IMR-90 (cell line): Measurements from ENCODE around the gene KRTAP19-8. TPM values are rescaled to one million over a fixed set of nuclear protein-coding genes. Genes with fewer than 3 reads are reported as not detected.

Experiments used
- ATAC-seq: fragments of 200-7000 bp; cut with Tn5 transposase; 2 replicates; pipeline ENCODE4 v1.9.1; 2020; ENCODE audit warnings: low read depth, mild to moderate bottlenecking, moderate library complexity
- Bru-seq: library from RNA; stranded (reverse); fragments of 400-500 nt; gene quantifications from one replicate; lab custom pipeline; 2021; lab: Mats Ljungman, UMichigan
- BruChase-seq, 2 experiments: library from RNA; stranded (reverse); fragments of 400-500 nt; gene quantifications; one replicate each; lab custom pipeline; 2021; lab: Mats Ljungman, UMichigan
- BruUV-seq: library from RNA; stranded (reverse); fragments of 400-500 nt; replicated peaks from 2 replicates; lab custom pipeline; 2021; lab: Mats Ljungman, UMichigan
- CTCF ChIA-PET: fragments of 300-600 bp; formaldehyde crosslinking; extraction: SDS; loops from one replicate; lab custom pipeline; 2021; ENCODE audit warnings: antibody characterized with exemption; lab: Yijun Ruan, JAX
- POLR2A ChIA-PET: fragments of 300-600 bp; sonication (Branson Sonifier 250); formaldehyde crosslinking; loops from one replicate; lab custom pipeline; 2022; ENCODE audit warnings: antibody characterized with exemption; ENCODE audit not compliant: unreplicated experiment; lab: Charles Lee
- DNase-seq: peaks from one replicate; pipeline ENCODE4 v3.0.0; 2013
- H2AFZ ChIP-seq: replicated peaks from 2 replicates; pipeline ENCODE3; 2013; ENCODE audit warnings: low read length, mild to moderate bottlenecking; ENCODE audit not compliant: poor library complexity
- H2AK5ac ChIP-seq: 2 replicates; pipeline ENCODE4 v1.6.1; 2013; ENCODE audit warnings: low read depth, low read length, inconsistent platforms
- H2AK9ac ChIP-seq: replicated peaks from 2 replicates; pipeline ENCODE3; 2013; ENCODE audit warnings: mild to moderate bottlenecking, low read depth, low read length, moderate library complexity; ENCODE audit not compliant: poor library complexity
- H2BK120ac ChIP-seq: 2 replicates; pipeline ENCODE4 v1.6.1; 2013; ENCODE audit warnings: low read depth, low read length, inconsistent platforms
- H2BK15ac ChIP-seq: 3 replicates; pipeline ENCODE4 v1.6.1; 2013; ENCODE audit warnings: low read depth, low read length, inconsistent platforms
- H2BK20ac ChIP-seq: 2 replicates; pipeline ENCODE4 v1.6.1; 2013; ENCODE audit warnings: low read depth, mild to moderate bottlenecking, inconsistent platforms, low read length, moderate library complexity
- H2BK5ac ChIP-seq: 2 replicates; pipeline ENCODE4 v1.6.1; 2013; ENCODE audit warnings: mild to moderate bottlenecking, low read depth, low read length, inconsistent platforms; ENCODE audit not compliant: poor library complexity, severe bottlenecking
- H3K14ac ChIP-seq: replicated peaks from 2 replicates; pipeline ENCODE4 v1.6.1; 2013; ENCODE audit warnings: low read depth, low read length, inconsistent platforms
- H3K18ac ChIP-seq: 2 replicates; pipeline ENCODE4 v1.6.1; 2013; ENCODE audit warnings: low read depth, low read length, control low read depth
- H3K23ac ChIP-seq: 2 replicates; pipeline ENCODE4 v1.6.1; 2013; ENCODE audit warnings: low read depth, low read length, inconsistent platforms
- H3K27ac ChIP-seq: 2 replicates; pipeline ENCODE4 v1.5.1; 2013; ENCODE audit warnings: mild to moderate bottlenecking, control low read depth, low read length; ENCODE audit not compliant: insufficient read depth
- H3K27me3 ChIP-seq: 2 replicates; pipeline ENCODE4 v1.6.1; 2013; ENCODE audit warnings: low read length; ENCODE audit not compliant: control insufficient read depth, insufficient read depth
- H3K36me3 ChIP-seq: 2 replicates; pipeline ENCODE4 v1.6.1; 2013; ENCODE audit warnings: low read length, mixed read lengths; ENCODE audit not compliant: control insufficient read depth, insufficient read depth
- H3K4ac ChIP-seq: 2 replicates; pipeline ENCODE4 v1.6.1; 2013; ENCODE audit warnings: low read depth, low read length, inconsistent platforms
- H3K4me1 ChIP-seq: 2 replicates; pipeline ENCODE4 v1.6.1; 2013; ENCODE audit warnings: low read length, mixed read lengths; ENCODE audit not compliant: control insufficient read depth, insufficient read depth
- H3K4me2 ChIP-seq: 2 replicates; pipeline ENCODE4 v1.6.1; 2013; ENCODE audit warnings: low read depth, mild to moderate bottlenecking, control low read depth, low read length, moderate library complexity
- H3K4me3 ChIP-seq: 2 replicates; pipeline ENCODE4 v1.5.1; 2013; ENCODE audit warnings: low read depth, mild to moderate bottlenecking, control low read depth, low read length, moderate library complexity; ENCODE audit not compliant: insufficient read depth
- H3K56ac ChIP-seq: 2 replicates; pipeline ENCODE4 v1.6.1; 2013; ENCODE audit warnings: low read length, inconsistent platforms; ENCODE audit not compliant: insufficient read depth; ENCODE audit errors: extremely low read depth
- H3K79me1 ChIP-seq, 2 experiments: 2 replicates each; pipeline ENCODE4 v1.6.1; 2013; ENCODE audit warnings: low read length in 2 of 2, inconsistent platforms in 1 of 2, low read depth in 1 of 2
- H3K9ac ChIP-seq: 2 replicates; pipeline ENCODE4 v1.6.1; 2013; ENCODE audit warnings: low read depth, low read length, control low read depth
- H3K9me1 ChIP-seq: 2 replicates; pipeline ENCODE4 v1.6.1; 2013; ENCODE audit warnings: low read length, inconsistent platforms; ENCODE audit not compliant: insufficient read depth
- H3K9me3 ChIP-seq: 2 replicates; pipeline ENCODE4 v1.6.1; 2013; ENCODE audit warnings: low read length; ENCODE audit not compliant: control insufficient read depth, insufficient read depth
- H4K20me1 ChIP-seq: 2 replicates; pipeline ENCODE4 v1.6.1; 2013; ENCODE audit warnings: low read length, inconsistent platforms; ENCODE audit not compliant: insufficient read depth
- H4K5ac ChIP-seq: 2 replicates; pipeline ENCODE4 v1.6.1; 2013; ENCODE audit warnings: mild to moderate bottlenecking, low read depth, low read length, control low read depth
- H4K8ac ChIP-seq, 2 experiments: 2 replicates each; pipeline ENCODE4 v1.6.1; 2013; ENCODE audit warnings: low read depth in 2 of 2, low read length in 2 of 2, control low read depth in 1 of 2, inconsistent platforms in 1 of 2
- H4K91ac ChIP-seq: 2 replicates; pipeline ENCODE4 v1.6.1; 2013; ENCODE audit warnings: low read depth, low read length, inconsistent platforms; ENCODE audit not compliant: insufficient read depth
- CEBPB ChIP-seq: IDR thresholded peaks from 2 replicates; pipeline ENCODE4 v1.6.1; 2012; ENCODE audit warnings: low read depth, low read length, improper control_type of control experiment
- CHD1 ChIP-seq: IDR thresholded peaks from 2 replicates; pipeline ENCODE4 v1.6.1; 2012; ENCODE audit warnings: low read depth, low read length, improper control_type of control experiment
- FOS ChIP-seq: fragments of 150-350 bp; IDR thresholded peaks from 2 replicates; pipeline ENCODE4 v1.6.1; 2016; ENCODE audit warnings: low read depth, low read length
- MAFK ChIP-seq: IDR thresholded peaks from 2 replicates; pipeline ENCODE4 v1.6.1; 2012; ENCODE audit warnings: low read depth, low read length, improper control_type of control experiment
- MXI1 ChIP-seq: IDR thresholded peaks from 2 replicates; pipeline ENCODE4 v1.6.1; 2012; ENCODE audit warnings: low read depth, mild to moderate bottlenecking, low read length, moderate library complexity, borderline replicate concordance
- POLR2A ChIP-seq: IDR thresholded peaks from 2 replicates; pipeline ENCODE4 v1.6.1; 2012; ENCODE audit warnings: mild to moderate bottlenecking, low read depth, low read length
- RAD21 ChIP-seq: IDR thresholded peaks from 2 replicates; pipeline ENCODE4 v1.6.1; 2012; ENCODE audit warnings: low read length, improper control_type of control experiment
- WGBS, 2 experiments: methylation state at CpG; one replicate each; pipeline versions ENCODE4 v1.1.5 to v1.1.7; 2013; ENCODE audit warnings: missing lambda C conversion rate in 2 of 2; ENCODE audit not compliant: insufficient read length in 1 of 2; ENCODE audit errors: extremely low coverage in 2 of 2; 5-methylcytosine and 5-hydroxymethylcytosine counted together
- dilution Hi-C: fragments of 300-500 bp; cut with HindIII; formaldehyde crosslinking; loops from one replicate; pipeline ENCODE4 v1.14.3; 2018; ENCODE audit warnings: low sequenced_read_pairs; ENCODE audit not compliant: unreplicated experiment
- in situ Hi-C: fragments of 300-500 bp; cut with MboI; formaldehyde crosslinking; loops from 3 replicates; pipeline ENCODE4 v1.14.3; 2019; ENCODE audit warnings: low sequenced_read_pairs, inconsistent platforms, mixed read lengths
- intact Hi-C: fragments of 100-400 bp; cut with micrococcal nuclease; formaldehyde crosslinking; loops from 2 replicates; pipeline ENCODE4 v1.10.0; 2022
- long read RNA-seq: library from polyadenylated mRNA; unstranded; transcript quantifications from one replicate; pipeline ENCODE4 v2.0.0, GENCODE V29; 2021; ENCODE audit not compliant: unreplicated experiment
- polyA plus RNA-seq, 3 experiments: library from polyadenylated mRNA; depleted of rRNA; stranded (reverse); fragments of >200 nt; gene quantifications; 2 replicates each; pipeline ENCODE4 v1.2.3, GENCODE V29; 2012; ENCODE audit warnings: low replicate concordance in 1 of 3
- total RNA-seq: library from RNA; depleted of rRNA; stranded (reverse); fragments of >200 nt; gene quantifications from 2 replicates; pipeline ENCODE4 v1.2.3, GENCODE V29; 2012; rRNA removed
- TF ChIP-seq, protein P1 (sequence below): fragments of 150-350 bp; IDR thresholded peaks from 2 replicates; pipeline ENCODE4 v1.6.1; 2017; ENCODE audit warnings: mild to moderate bottlenecking, antibody characterized with exemption, low read length, low read depth

Gene KRTAP19-8, protein sequence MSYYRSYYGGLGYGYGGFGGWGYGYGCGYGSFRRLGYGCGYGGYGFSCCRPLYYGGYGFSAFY
- not detected in 2 replicates for total RNA-seq
- polyA plus RNA-seq (2012; rRNA removed), result not detected in 2 replicates
- not detected in 2 replicates for polyA plus RNA-seq (2012; cell fraction: cytosol; rRNA removed)
- polyA plus RNA-seq (2012; cell fraction: nucleus; rRNA removed; ENCODE audit: low replicate concordance), result not detected in 2 replicates
- not detected for Bru-seq, nascent RNA
- not detected for BruChase-seq, experiment 1, labeled RNA remaining after a 6-hour chase
- BruChase-seq, experiment 2, labeled RNA remaining after a 2-hour chase, result not detected
- long read RNA-seq, result 0 reads

GRCh38 chr21:31038376-31038775 is at the start of gene KRTAP19-8:
TSS of gene KRTAP19-8 (minus strand) at chr21:31038476. CDS start at chr21:31038443, 33 bp downstream.
- no peak within 1 kb of the TSS for H2BK15ac ChIP-seq
- dilution Hi-C loops, result no loop called here
- H3K18ac ChIP-seq, result no peak within 1 kb of the TSS
- no peaks in the 10 kb centered on the region for H4K20me1 ChIP-seq
- no peaks in the 10 kb centered on the region for H3K4me1 ChIP-seq
- H3K27me3 ChIP-seq, result no peaks in the 10 kb centered on the region
- no peak within 1 kb of the TSS for H4K5ac ChIP-seq
- H3K27ac ChIP-seq, result no peak within 1 kb of the TSS
- H2AK5ac ChIP-seq, result no peak within 1 kb of the TSS
- H3K4ac ChIP-seq, result no peak within 1 kb of the TSS
- peaks cover under 1% of the 10 kb centered on the region; the same call in 1 of the 2 replicates for H3K9me3 ChIP-seq
- no peak within 1 kb of the TSS for H2AK9ac ChIP-seq
- no peak within 1 kb of the TSS for H3K56ac ChIP-seq
- H3K36me3 ChIP-seq, result no peaks in the 10 kb centered on the region
- no peak within 1 kb of the TSS for H4K8ac ChIP-seq
- H3K9me1 ChIP-seq, result no peaks in the 10 kb centered on the region
- H2BK120ac ChIP-seq, result no peak within 1 kb of the TSS
- no peak within 1 kb of the TSS for H2BK5ac ChIP-seq
- no peak within 1 kb of the TSS for H3K4me3 ChIP-seq
- ChIA-PET POLR2A (no interaction called here), CTCF (no interaction called here)
- no peak within 1 kb of the TSS for H3K23ac ChIP-seq
- H4K91ac ChIP-seq, result no peak within 1 kb of the TSS
- no peak within 1 kb of the TSS for H3K4me2 ChIP-seq
- DNase-seq (no peak), ATAC-seq (no peak)
- H3K14ac ChIP-seq, result no peak within 1 kb of the TSS
- TF ChIP-seq MXI1 (no peak), FOS (no peak), MAFK (no peak), CEBPB (no peak), CHD1 (no peak), POLR2A (no peak), RAD21 (no peak)
- TF ChIP-seq, protein P1, sequence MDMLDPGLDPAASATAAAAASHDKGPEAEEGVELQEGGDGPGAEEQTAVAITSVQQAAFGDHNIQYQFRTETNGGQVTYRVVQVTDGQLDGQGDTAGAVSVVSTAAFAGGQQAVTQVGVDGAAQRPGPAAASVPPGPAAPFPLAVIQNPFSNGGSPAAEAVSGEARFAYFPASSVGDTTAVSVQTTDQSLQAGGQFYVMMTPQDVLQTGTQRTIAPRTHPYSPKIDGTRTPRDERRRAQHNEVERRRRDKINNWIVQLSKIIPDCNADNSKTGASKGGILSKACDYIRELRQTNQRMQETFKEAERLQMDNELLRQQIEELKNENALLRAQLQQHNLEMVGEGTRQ, result no peak
- BruUV-seq, result no TSS peak
- in situ Hi-C loops, result no loop called here
- no peak within 1 kb of the TSS for H3K9ac ChIP-seq
- WGBS, 2 experiments, result no CpG with 5 or more reads among the region's 2 CpGs
- H2AFZ ChIP-seq, result no peak within 1 kb of the TSS
- intact Hi-C loops, result no loop called here
- no peaks in the 10 kb centered on the region for H3K79me1 ChIP-seq
- no peak within 1 kb of the TSS for H2BK20ac ChIP-seq
